ENCODE data around the gene SSR2.

DNA sequence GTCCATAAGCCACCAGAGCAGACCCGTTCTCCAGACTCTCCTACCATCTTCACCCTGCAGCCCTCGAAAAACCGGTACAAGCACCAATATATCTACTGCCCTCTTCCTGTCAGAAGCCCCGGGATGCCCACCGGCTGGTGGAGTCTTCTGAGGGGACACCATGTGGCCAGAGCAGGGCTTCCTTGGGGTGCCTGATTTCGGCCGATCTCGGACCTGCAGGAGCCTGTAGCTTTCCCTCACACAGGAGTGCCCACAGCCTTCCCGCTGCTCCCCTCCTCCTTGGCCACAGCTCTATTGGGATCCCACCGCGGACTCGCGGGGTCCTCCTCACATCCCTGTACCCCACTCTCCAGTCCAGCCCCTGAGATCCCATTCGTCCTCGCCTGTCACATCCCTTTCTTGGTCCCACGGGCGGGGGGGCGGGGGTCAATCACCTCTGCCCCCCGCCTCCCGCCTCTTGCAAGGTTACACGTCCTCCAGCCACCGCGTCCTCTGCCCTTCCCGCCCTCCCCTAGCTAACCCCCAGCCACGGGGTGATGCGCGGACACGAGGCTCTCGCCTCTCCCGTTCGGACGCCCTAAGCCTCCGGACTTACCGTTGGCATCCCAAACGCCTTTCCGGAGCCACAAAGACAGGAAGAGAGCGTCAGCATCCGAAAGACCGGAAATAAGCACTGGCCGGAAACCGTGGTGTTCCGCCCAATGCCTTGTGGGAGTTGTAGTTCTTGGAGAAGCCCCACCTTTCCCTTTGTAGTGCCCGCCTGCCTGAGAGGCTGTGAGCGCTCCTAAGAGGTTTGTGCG is at the start of gene SSR2:
- no peak for TF ChIP-seq CTCF (IDR thresholded peaks at IDR 0.05)
- TF ChIP-seq POLR2AphosphoS5 (IDR thresholded peaks at IDR 0.05): peak; percentile 99

Measured in prostate gland (tissue), 2 donors.